ENCODE data around the gene S100B. TPM values are rescaled to one million over a fixed set of nuclear protein-coding genes. Genes with fewer than 3 reads are reported as not detected.

The S100B gene
- total and polyA plus RNA-seq, 9 of the 15 experiments (the other 6 are each of a cell fraction or from before 2014, with no cell fraction given) = not detected

- TF ChIP-seq THRA (IDR thresholded peaks at IDR 0.05) (no peak), ZNF511 (CRISPR knock-in tag; IDR thresholded peaks at IDR 0.05) (no peak), ZNF197 (CRISPR knock-in tag; IDR thresholded peaks at IDR 0.05; ENCODE audit: low read depth) (no peak), ARID1B (IDR thresholded peaks at IDR 0.05) (no peak), DMBX1 (CRISPR knock-in tag; IDR thresholded peaks at IDR 0.05; ENCODE audit: borderline replicate concordance) (no peak), MLLT1 (IDR thresholded peaks at IDR 0.05) (0 out of 4 replicates have a peak, but pooled peaks of 1 of the 2 experiments have one; percentile 44), CHD7 (IDR thresholded peaks at IDR 0.05; ENCODE audit: low read depth, low read length) (no peak), ZNF124 (CRISPR knock-in tag; IDR thresholded peaks at IDR 0.05) (no peak), FOXK1 (CRISPR knock-in tag; IDR thresholded peaks at IDR 0.05; ENCODE audit: borderline replicate concordance) (no peak), SIN3A (IDR thresholded peaks at IDR 0.05; ENCODE audit: borderline replicate concordance in 2 of 2, control insufficient read depth in 1 of 2, low read depth in 2 of 2, low read length in 2 of 2) (no peak), POLR2B (IDR thresholded peaks at IDR 0.05; ENCODE audit: low read depth, partially characterized antibody) (no peak)
Observed at GRCh38 chr21:46639489-46640386, 34.9 kb upstream of the S100B start (continued).

Data from K562 (cell line).